ENCODE data around the gene CHD3. TPM values are rescaled to one million over a fixed set of nuclear protein-coding genes. Genes with fewer than 3 reads are reported as not detected.

The CHD3 gene
- total RNA-seq, 4 donors from 2014 or later: 80.4 to 202 (median 125) TPM

- no peak overlapping the region for H3K27ac ChIP-seq
- no peak overlapping the region for H3K4me3 ChIP-seq
- no peak for DNase-seq (ENCODE audit: low spot score in 2 of 2)
- H3K4me1 ChIP-seq: no peaks in the 10 kb centered on the region
- peaks cover 6 to 95% (median 25%) of the 10 kb centered on the region in 3 donors for H3K36me3 ChIP-seq
- no peak for TF ChIP-seq POLR2A (IDR thresholded peaks at IDR 0.05)
- TF ChIP-seq EP300 (IDR thresholded peaks at IDR 0.05): no peak
- no peak for TF ChIP-seq CTCF (IDR thresholded peaks at IDR 0.05)
- H3K9me3 ChIP-seq: no peaks in the 10 kb centered on the region
- WGBS, 2 donors: 96 to 98% methylated on average over 9 of the region's 9 CpGs
- H3K27me3 ChIP-seq: no peaks in the 10 kb centered on the region
Measured at GRCh38 chr17:7944326-7944725, 55.7 kb downstream of the CHD3 start.

GRCh38 chr17:7945651-7946050 lies 57.1 kb downstream of the CHD3 start:
- peaks cover 6 to 95% (median 17%) of the 10 kb centered on the region in 3 donors for H3K36me3 ChIP-seq
- no peak for TF ChIP-seq EP300 (IDR thresholded peaks at IDR 0.05)
- TF ChIP-seq POLR2A (IDR thresholded peaks at IDR 0.05): no peak
- no peak for TF ChIP-seq CTCF (IDR thresholded peaks at IDR 0.05)
- H3K27me3 ChIP-seq: no peaks in the 10 kb centered on the region
- WGBS, 2 donors: 82 to 87% methylated on average over 7 of the region's 7 CpGs
- no peak for DNase-seq (ENCODE audit: low spot score in 2 of 2)
- no peak overlapping the region for H3K4me3 ChIP-seq
- H3K9me3 ChIP-seq: no peaks in the 10 kb centered on the region
- H3K27ac ChIP-seq: no peak overlapping the region
- H3K4me1 ChIP-seq: no peaks in the 10 kb centered on the region

GRCh38 chr17:7946441-7946840 lies 57.9 kb downstream of the CHD3 start:
- Histone ChIP-seq H3K36me3 (peaks cover 6 to 89% (median 10%) of the 10 kb centered on the region in 3 donors), H3K4me3 (no peak overlapping the region), H3K4me1 (no peaks in the 10 kb centered on the region), H3K9me3 (no peaks in the 10 kb centered on the region), H3K27ac (no peak overlapping the region), H3K27me3 (no peaks in the 10 kb centered on the region)
- no peak for DNase-seq (ENCODE audit: low spot score in 2 of 2)
- TF ChIP-seq POLR2A (IDR thresholded peaks at IDR 0.05) (no peak), EP300 (IDR thresholded peaks at IDR 0.05) (no peak), CTCF (IDR thresholded peaks at IDR 0.05) (no peak)
- 70 to 85% methylated on average over 5 of the region's 5 CpGs for WGBS, 2 donors

- Histone ChIP-seq H3K9me3 (no peaks in the 10 kb centered on the region), H3K4me3 (no peak overlapping the region), H3K27ac (no peak overlapping the region), H3K27me3 (no peaks in the 10 kb centered on the region), H3K4me1 (no peaks in the 10 kb centered on the region), H3K36me3 (peaks cover 6 to 78% (median 10%) of the 10 kb centered on the region in 3 donors)
- TF ChIP-seq POLR2A (IDR thresholded peaks at IDR 0.05) (no peak), CTCF (IDR thresholded peaks at IDR 0.05) (no peak), EP300 (IDR thresholded peaks at IDR 0.05) (no peak)
- 83 to 84% methylated on average over 5 of the region's 5 CpGs for WGBS, 2 donors
- DNase-seq (ENCODE audit: low spot score in 2 of 2): no peak
Measured at GRCh38 chr17:7947651-7948050, 59.1 kb downstream of the CHD3 start.

GRCh38 chr17:7950578-7950977 lies 62.0 kb downstream of the CHD3 start:
- Histone ChIP-seq H3K9me3 (no peaks in the 10 kb centered on the region), H3K36me3 (peaks cover 0 to 52% (median 6%) of the 10 kb centered on the region in 3 donors), H3K27me3 (no peaks in the 10 kb centered on the region), H3K4me3 (no peak overlapping the region), H3K4me1 (no peaks in the 10 kb centered on the region), H3K27ac (no peak overlapping the region)
- no peak for TF ChIP-seq CTCF (IDR thresholded peaks at IDR 0.05)
- no peak for TF ChIP-seq EP300 (IDR thresholded peaks at IDR 0.05)
- 81 to 86% methylated on average over 3 of the region's 3 CpGs for WGBS, 2 donors
- DNase-seq (ENCODE audit: low spot score in 2 of 2): no peak

Measured in tibial nerve (tissue), 4 donors.